ENCODE measurements around the gene MAPK7. TPM values are rescaled to one million over a fixed set of nuclear protein-coding genes. Genes with fewer than 3 reads are reported as not detected.

Gene MAPK7
- total RNA-seq, 2 donors from 2014 or later: 22.3 to 43.1 TPM

GRCh38 chr17:19371259-19372010, 6.9 kb upstream of the MAPK7 start:
- no peak overlapping the region for H3K27ac ChIP-seq
- intact Hi-C loops (cut with DNase I): no loop called here
- no peaks in the 10 kb centered on the region for H3K9me3 ChIP-seq
- no peak overlapping the region for H3K4me3 ChIP-seq
- no peaks in the 10 kb centered on the region for H3K27me3 ChIP-seq (replicated peaks; ENCODE audit: insufficient read depth)
- TF ChIP-seq POLR2AphosphoS5 (IDR thresholded peaks at IDR 0.05): no peak
- no peak for TF ChIP-seq POLR2A (IDR thresholded peaks at IDR 0.05)
- no peak for TF ChIP-seq CTCF (IDR thresholded peaks at IDR 0.05)
- no peaks in the 10 kb centered on the region for H3K4me1 ChIP-seq (replicated peaks)
- WGBS: 85% methylated on average over 7 of the region's 7 CpGs
- H3K36me3 ChIP-seq: no peaks in the 10 kb centered on the region
- DNase-seq (ENCODE audit: low spot score): no peak

- 81% methylated on average over 9 of the region's 9 CpGs for WGBS
- peaks cover under 1% of the 10 kb centered on the region for H3K4me1 ChIP-seq (replicated peaks)
- no peaks in the 10 kb centered on the region for H3K9me3 ChIP-seq
- DNase-seq (ENCODE audit: low spot score): no peak
- no peak overlapping the region for H3K4me3 ChIP-seq
- H3K27ac ChIP-seq: no peak overlapping the region
- intact Hi-C loops (cut with DNase I): no loop called here
- H3K36me3 ChIP-seq: no peaks in the 10 kb centered on the region
- no peaks in the 10 kb centered on the region for H3K27me3 ChIP-seq (replicated peaks; ENCODE audit: insufficient read depth)
- TF ChIP-seq POLR2A (IDR thresholded peaks at IDR 0.05) (no peak), POLR2AphosphoS5 (IDR thresholded peaks at IDR 0.05) (no peak), CTCF (IDR thresholded peaks at IDR 0.05) (no peak)
Observed at GRCh38 chr17:19372011-19372370, 6.3 kb upstream of the MAPK7 start.

- no peaks in the 10 kb centered on the region for H3K27me3 ChIP-seq (replicated peaks; ENCODE audit: insufficient read depth)
- no peaks in the 10 kb centered on the region for H3K36me3 ChIP-seq
- no peak overlapping the region for H3K27ac ChIP-seq
- no peak for TF ChIP-seq POLR2A (IDR thresholded peaks at IDR 0.05)
- TF ChIP-seq CTCF (IDR thresholded peaks at IDR 0.05): no peak
- no peak for TF ChIP-seq POLR2AphosphoS5 (IDR thresholded peaks at IDR 0.05)
- H3K9me3 ChIP-seq: no peaks in the 10 kb centered on the region
- intact Hi-C loops (cut with DNase I): no loop called here
- H3K4me3 ChIP-seq: no peak overlapping the region
- peaks cover 3% of the 10 kb centered on the region for H3K4me1 ChIP-seq (replicated peaks)
- WGBS: 89% methylated on average over 12 of the region's 12 CpGs
- DNase-seq (ENCODE audit: low spot score): no peak
Observed at GRCh38 chr17:19372439-19372838, 5.9 kb upstream of the MAPK7 start.

GRCh38 chr17:19372866-19373504, 5.3 kb upstream of the MAPK7 start:
- Histone ChIP-seq H3K27ac (no peak overlapping the region), H3K27me3 (replicated peaks; ENCODE audit: insufficient read depth) (no peaks in the 10 kb centered on the region)
- intact Hi-C loops (cut with DNase I): no loop called here

More at GRCh38 chr17:19372866-19373504, 5.3 kb upstream of the MAPK7 start:
- H3K36me3 ChIP-seq: no peaks in the 10 kb centered on the region
- no peak overlapping the region for H3K4me3 ChIP-seq
- peaks cover 3% of the 10 kb centered on the region for H3K4me1 ChIP-seq (replicated peaks)
- no peak for DNase-seq (ENCODE audit: low spot score)
- no peak for TF ChIP-seq POLR2AphosphoS5 (IDR thresholded peaks at IDR 0.05)
- TF ChIP-seq POLR2A (IDR thresholded peaks at IDR 0.05): no peak
- no peak for TF ChIP-seq CTCF (IDR thresholded peaks at IDR 0.05)
- WGBS: 88% methylated on average over 8 of the region's 8 CpGs
- H3K9me3 ChIP-seq: no peaks in the 10 kb centered on the region

Measured in prostate gland (tissue), 2 donors.